GM13977 (cell line): ENCODE measurements around the gene MEX3A.

ENCODE experiments used
- DNase-seq: peaks from one replicate; pipeline ENCODE4 v3.0.0; 2012; ENCODE audit warnings: low spot score
- in situ Hi-C: fragments of 300-500 bp; cut with MboI; formaldehyde crosslinking; loops from one replicate; pipeline ENCODE4 v1.12.0; 2022; ENCODE audit warnings: low sequenced_read_pairs, low pct_unique_long_range_greater_than_20kb, mixed read lengths, inconsistent platforms; ENCODE audit not compliant: unreplicated experiment
- TF ChIP-seq, protein P1 (sequence below): IDR thresholded peaks from 2 replicates; pipeline ENCODE4 v1.5.1; 2012; ENCODE audit warnings: mild to moderate bottlenecking, control low read depth; ENCODE audit not compliant: insufficient read depth; ENCODE audit errors: extremely low read depth, missing control alignments

The MEX3A gene

DNA sequence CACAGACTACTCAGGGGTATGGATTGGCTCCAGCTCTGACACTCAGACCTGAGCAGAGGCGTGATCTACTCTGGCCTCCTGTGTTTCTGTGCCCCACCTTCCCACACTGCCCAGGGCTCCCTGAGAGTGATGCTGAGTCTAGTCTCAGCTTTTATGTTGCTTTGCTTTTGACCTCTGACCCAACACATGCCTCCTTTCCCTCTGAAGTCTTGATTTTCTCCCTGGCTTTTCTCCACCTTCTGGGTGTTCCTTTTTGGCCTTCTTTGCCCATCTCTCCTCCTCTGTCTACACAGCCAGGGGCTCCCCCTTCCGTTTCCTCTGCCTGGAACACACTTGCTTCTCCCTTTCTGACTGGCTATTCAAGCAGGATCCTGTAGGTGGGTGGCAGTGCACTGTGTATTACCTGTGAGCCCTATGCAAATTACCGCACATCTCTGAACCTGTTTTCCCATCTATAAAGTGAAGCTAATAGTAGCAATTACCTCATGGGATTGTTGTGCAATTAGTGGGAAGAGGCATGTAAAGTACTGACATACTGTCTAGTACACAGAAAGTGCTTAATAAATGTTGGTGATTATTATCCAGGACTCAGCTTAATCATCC lies 13.7 kb upstream of the MEX3A start:
- in situ Hi-C loops = loop anchor here (10.0 kb wide), 1 partner anchor 219 kb away; no protein-coding TSS in a partner anchor
- no peak for DNase-seq

DNA sequence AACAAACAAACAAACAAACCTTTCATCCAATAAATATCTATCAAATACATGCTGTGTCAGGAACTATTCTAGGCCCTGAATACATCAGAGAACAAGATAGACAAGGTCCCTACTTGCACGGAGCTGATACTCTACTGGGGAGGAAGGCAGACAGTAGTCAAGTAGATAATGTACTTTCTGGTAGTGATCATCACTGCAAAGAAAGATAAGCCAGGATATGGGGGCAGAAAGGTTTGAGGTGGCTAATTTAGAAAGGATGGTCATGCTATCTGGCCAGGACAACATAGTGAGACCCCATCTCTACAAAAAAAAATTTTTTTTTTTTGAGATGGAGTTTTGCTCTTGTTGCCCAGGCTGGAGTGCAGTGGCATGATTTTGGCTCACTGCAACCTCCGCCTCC lies 9.3 kb upstream of the MEX3A start:
- TF ChIP-seq, protein P1, sequence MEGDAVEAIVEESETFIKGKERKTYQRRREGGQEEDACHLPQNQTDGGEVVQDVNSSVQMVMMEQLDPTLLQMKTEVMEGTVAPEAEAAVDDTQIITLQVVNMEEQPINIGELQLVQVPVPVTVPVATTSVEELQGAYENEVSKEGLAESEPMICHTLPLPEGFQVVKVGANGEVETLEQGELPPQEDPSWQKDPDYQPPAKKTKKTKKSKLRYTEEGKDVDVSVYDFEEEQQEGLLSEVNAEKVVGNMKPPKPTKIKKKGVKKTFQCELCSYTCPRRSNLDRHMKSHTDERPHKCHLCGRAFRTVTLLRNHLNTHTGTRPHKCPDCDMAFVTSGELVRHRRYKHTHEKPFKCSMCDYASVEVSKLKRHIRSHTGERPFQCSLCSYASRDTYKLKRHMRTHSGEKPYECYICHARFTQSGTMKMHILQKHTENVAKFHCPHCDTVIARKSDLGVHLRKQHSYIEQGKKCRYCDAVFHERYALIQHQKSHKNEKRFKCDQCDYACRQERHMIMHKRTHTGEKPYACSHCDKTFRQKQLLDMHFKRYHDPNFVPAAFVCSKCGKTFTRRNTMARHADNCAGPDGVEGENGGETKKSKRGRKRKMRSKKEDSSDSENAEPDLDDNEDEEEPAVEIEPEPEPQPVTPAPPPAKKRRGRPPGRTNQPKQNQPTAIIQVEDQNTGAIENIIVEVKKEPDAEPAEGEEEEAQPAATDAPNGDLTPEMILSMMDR = no peak
- no peak for DNase-seq
- in situ Hi-C loops = loop anchor here (5.0 to 10.0 kb wide), 2 partner anchors 41 to 223 kb away; no protein-coding TSS in a partner anchor

More for the DNA sequence above, 13.7 kb upstream of the MEX3A start:
- TF ChIP-seq, protein P1 = peak; percentile 1

DNA sequence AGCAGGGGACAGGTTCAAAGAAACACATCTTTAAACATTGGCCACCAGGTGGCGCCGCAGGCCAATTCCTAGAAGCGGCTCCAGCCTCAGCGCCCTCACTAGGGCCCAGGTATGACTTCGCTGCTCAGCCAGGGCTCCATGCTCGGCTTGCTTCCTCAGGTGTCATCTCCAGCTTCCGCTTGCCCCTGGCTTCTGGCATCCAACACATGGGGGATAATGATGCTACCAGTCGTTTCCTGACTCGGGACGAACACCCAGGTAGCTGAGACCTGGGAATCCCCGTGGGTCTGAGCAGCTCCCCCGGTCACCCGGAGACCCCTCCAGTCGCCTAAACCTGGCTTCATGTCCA lies 8.5 kb upstream of the MEX3A start:
- TF ChIP-seq, protein P1 = peak; percentile 86
- in situ Hi-C loops = loop anchor here (5.0 to 10.0 kb wide), 2 partner anchors 41 to 224 kb away; no protein-coding TSS in a partner anchor
- DNase-seq = peak; percentile 80

DNA sequence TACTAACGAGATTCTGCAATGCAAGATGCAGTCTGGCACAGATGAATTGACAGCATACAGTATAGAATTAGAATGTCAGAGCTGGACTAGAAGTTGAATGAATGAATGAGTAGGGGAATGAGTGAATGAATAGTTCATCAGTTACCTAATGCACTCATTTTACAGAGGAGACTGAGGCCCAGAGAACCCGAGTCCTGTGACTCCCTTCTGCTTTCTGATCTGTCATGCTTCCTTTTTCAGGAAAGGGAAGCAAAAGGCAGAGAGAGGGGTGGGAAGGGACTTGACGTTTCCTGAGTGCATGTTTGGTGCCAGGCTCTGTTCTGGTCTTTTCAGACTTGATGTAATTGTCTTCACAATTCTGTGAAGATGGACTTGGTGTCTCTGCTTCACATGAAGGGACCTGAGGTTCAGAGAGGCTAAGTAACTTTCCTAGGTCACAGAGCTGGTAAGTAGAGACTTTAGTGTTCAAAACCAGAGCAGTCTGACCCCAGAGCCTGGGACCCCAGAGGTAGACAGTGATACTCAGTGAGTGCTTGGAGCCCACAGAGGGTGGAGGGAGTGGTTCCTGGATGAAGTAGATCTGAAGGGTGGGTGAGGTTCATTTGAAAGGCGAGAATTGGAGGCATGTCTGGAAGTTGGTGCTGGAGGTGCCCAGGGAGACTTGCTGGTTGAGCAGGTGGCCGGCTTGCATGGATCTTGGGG lies 8.0 kb upstream of the MEX3A start:
- TF ChIP-seq, protein P1 = no peak
- no peak for DNase-seq
- in situ Hi-C loops = loop anchor here (5.0 to 10.0 kb wide), 2 partner anchors 42 to 225 kb away; no protein-coding TSS in a partner anchor

DNA sequence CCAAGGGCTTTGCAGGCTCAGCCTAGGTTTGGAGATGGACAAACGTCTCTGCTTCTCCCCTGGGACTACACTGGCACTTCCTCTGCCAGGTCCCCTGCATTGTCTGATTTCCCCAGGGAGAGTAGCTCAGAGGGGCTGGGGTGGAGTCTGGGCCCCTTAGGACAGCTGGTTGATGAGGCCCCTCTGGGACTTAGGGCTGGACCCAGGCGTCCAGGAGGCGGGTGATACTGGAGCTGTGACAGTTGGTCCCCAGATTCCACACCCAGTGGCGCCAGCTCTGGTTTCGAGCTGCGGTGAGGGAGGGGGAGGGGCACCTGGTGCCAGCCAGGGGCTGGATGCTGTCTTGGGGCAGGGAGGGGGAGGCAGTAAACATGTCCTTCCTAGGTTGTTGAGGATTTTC lies 7.4 kb upstream of the MEX3A start:
- no peak for DNase-seq
- in situ Hi-C loops = loop anchor here (5.0 to 10.0 kb wide), 2 partner anchors 43 to 225 kb away; no protein-coding TSS in a partner anchor
- TF ChIP-seq, protein P1 = no peak

DNA sequence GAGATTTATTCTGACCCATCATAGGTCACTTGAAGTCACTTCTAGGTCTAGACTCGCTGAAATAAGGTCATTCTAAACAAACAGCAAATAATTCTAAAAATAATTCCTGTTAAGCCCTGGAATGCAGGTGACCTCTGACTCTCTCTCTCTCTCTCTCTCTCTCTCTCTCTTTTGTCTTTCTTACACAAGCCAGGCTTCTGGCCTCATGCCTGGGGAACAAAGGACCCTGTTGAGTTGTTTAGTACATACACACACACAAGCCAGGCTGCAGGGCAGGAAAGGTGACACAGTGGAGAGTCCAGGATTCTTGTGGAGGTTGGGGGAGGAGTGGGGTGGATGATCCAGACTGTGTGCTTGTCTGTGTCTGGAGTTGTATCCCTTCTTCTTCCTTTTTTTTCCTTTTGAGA lies 4.0 kb upstream of the MEX3A start:
- DNase-seq = no peak
- in situ Hi-C loops = no loop called here
- TF ChIP-seq, protein P1 = no peak
